Lung (tissue), 12 donors: ENCODE results near the gene RBPJ. TPM values are rescaled to one million over a fixed set of nuclear protein-coding genes. Genes with fewer than 3 reads are reported as not detected.

Source experiments
- ATAC-seq: fragments of 200-7000 bp; cut with Tn5 transposase; one replicate; pipeline ENCODE4 v1.9.1; 2020; ENCODE audit warnings: moderate number of reproducible peaks; ENCODE audit not compliant: insufficient read depth, low FRiP score
- DNase-seq, 3 donors: peaks; one replicate each; pipeline ENCODE4 v3.0.0-alpha.2; 2013 to 2017
- H3K27ac ChIP-seq, 2 donors: one replicate each; pipeline ENCODE4 v1.5.1; 2013; ENCODE audit warnings: mild to moderate bottlenecking in 2 of 2, moderate library complexity in 2 of 2, control low read depth in 1 of 2, inconsistent platforms in 1 of 2, low read depth in 1 of 2, low read length in 1 of 2
- H3K27me3 ChIP-seq, 3 donors: one replicate each; pipeline ENCODE4 v1.5.1; 2013; ENCODE audit warnings: low read length in 2 of 3; ENCODE audit not compliant: control insufficient read depth in 3 of 3, insufficient read depth in 3 of 3
- H3K36me3 ChIP-seq, 4 donors: one replicate each; pipeline ENCODE4 v1.5.1; 2013; ENCODE audit warnings: low read length in 4 of 4, mild to moderate bottlenecking in 1 of 4, moderate library complexity in 1 of 4; ENCODE audit not compliant: control insufficient read depth in 4 of 4, insufficient read depth in 4 of 4
- H3K4me1 ChIP-seq, 5 donors: one replicate each; pipeline ENCODE4 v1.5.1; 2013; ENCODE audit warnings: low read length in 5 of 5, mild to moderate bottlenecking in 2 of 5, moderate library complexity in 1 of 5; ENCODE audit not compliant: control insufficient read depth in 5 of 5, insufficient read depth in 5 of 5
- H3K4me3 ChIP-seq: one replicate; pipeline ENCODE4 v1.5.1; 2013; ENCODE audit warnings: mild to moderate bottlenecking, control low read depth, moderate library complexity
- H3K9ac ChIP-seq, 2 donors: one replicate each; pipeline ENCODE4 v1.5.1; 2013; ENCODE audit warnings: low read length in 2 of 2, control low read depth in 1 of 2; ENCODE audit not compliant: insufficient read depth in 1 of 2
- H3K9me3 ChIP-seq, 4 donors: one replicate each; pipeline ENCODE4 v1.5.1; 2013; ENCODE audit warnings: low read length in 3 of 4, mild to moderate bottlenecking in 1 of 4, moderate library complexity in 1 of 4; ENCODE audit not compliant: control insufficient read depth in 4 of 4, insufficient read depth in 3 of 4
- CTCF ChIP-seq: IDR thresholded peaks from 2 replicates; pipeline ENCODE4 v1.5.1; 2012; ENCODE audit warnings: mild to moderate bottlenecking; ENCODE audit errors: control extremely low read depth, extremely low read depth
- WGBS, 2 donors: extraction: QIAGEN DNeasy Blood & Tissue Kit; methylation state at CpG; one replicate each; pipeline ENCODE4 v1.1.7; 2013; 5-methylcytosine and 5-hydroxymethylcytosine counted together
- polyA plus RNA-seq, 2 donors: library from polyadenylated mRNA; stranded (reverse); fragments of 200-250 nt; gene quantifications; one replicate each; pipeline ENCODE4 v1.2.1, GENCODE V29; 2013
- total RNA-seq, 2 donors: library from RNA; depleted of rRNA in 1 of 2; stranded (reverse); fragments of >200 nt in 1 of 2; gene quantifications; one replicate each; pipeline ENCODE4 v1.2.1, GENCODE V29; 2014 to 2021
- donor health status: control.
- donor health status: control.
- donor health status: Bipolar disorder and iron deficiency.
- donor health status: healthy.
- donor health status: DM: yes; HTN: yes; CAD: no.

The RBPJ gene
- total and polyA plus RNA-seq, 4 donors, result 39.1 to 130 (median 58.9) TPM

DNA sequence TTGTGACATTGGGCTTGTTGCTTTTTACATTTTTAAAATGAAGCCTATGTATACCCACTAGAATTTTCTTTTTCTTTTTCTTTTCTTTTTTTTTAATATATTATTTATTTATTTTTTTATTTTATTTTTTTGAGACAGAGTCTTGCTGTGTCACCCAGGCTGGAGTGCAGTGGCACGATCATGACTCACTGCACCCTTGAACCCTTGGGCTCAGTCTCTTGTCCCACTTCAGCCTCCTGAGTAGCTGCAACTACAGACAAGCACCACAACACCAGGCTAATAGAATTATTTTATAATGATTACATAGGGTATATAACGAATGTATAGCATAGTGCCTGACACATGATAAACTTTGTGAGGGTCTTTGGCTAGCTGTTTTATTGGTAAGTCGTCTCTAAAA lies 64.9 kb downstream of the RBPJ start:
- H3K4me3 ChIP-seq, result no peak overlapping the region
- H3K36me3 ChIP-seq, result peaks cover 6 to 25% (median 11%) of the 10 kb centered on the region in 4 donors
- DNase-seq (no peak), ATAC-seq (no peak)
- no peaks in the 10 kb centered on the region for H3K27me3 ChIP-seq
- H3K9ac ChIP-seq, result no peak overlapping the region
- H3K27ac ChIP-seq, result no peak overlapping the region
- no peaks in the 10 kb centered on the region for H3K9me3 ChIP-seq
- no peak for TF ChIP-seq CTCF
- H3K4me1 ChIP-seq, result peaks cover 0 to 15% (median 2%) of the 10 kb centered on the region in 5 donors
- 86 to 94% methylated on average over 3 of the region's 3 CpGs for WGBS, 2 donors

- peaks cover 0 to 9% (median 2%) of the 10 kb centered on the region in 5 donors for H3K4me1 ChIP-seq
- H3K27me3 ChIP-seq, result no peaks in the 10 kb centered on the region
- H3K27ac ChIP-seq, result no peak overlapping the region
- no peak overlapping the region for H3K9ac ChIP-seq
- DNase-seq (no peak), ATAC-seq (no peak)
- 59 to 69% methylated on average over 2 of the region's 2 CpGs for WGBS, 2 donors
- H3K36me3 ChIP-seq, result peaks cover 7 to 25% (median 11%) of the 10 kb centered on the region in 4 donors
- no peak for TF ChIP-seq CTCF
- no peaks in the 10 kb centered on the region for H3K9me3 ChIP-seq
- no peak overlapping the region for H3K4me3 ChIP-seq
Measured at GRCh38 chr4:26386386-26386785, 65.6 kb downstream of the RBPJ start.

DNA sequence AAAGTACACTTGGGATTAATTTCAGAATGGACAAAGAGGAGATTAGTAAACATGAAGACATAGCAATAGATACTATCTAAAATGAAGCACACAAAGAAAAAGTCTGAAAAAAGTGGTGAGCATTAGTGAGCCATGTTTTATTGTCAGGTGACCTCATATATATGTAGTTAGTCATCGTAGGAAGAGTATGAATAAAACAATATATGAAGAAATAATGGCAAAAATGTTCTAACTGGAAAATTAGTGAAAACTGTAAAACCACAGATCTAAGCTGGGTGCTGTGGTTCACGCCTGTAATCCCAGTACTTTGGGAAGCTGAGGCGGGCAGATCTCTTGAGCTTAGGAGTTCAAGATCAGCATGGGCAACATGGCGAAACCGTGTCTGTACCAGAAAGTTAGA lies 67.9 kb downstream of the RBPJ start:
- Histone ChIP-seq H3K9me3 (no peaks in the 10 kb centered on the region), H3K4me1 (no peaks in the 10 kb centered on the region), H3K9ac (no peak overlapping the region), H3K4me3 (no peak overlapping the region), H3K27ac (no peak overlapping the region), H3K36me3 (peaks cover 7 to 30% (median 11%) of the 10 kb centered on the region in 4 donors), H3K27me3 (no peaks in the 10 kb centered on the region)
- no peak for ATAC-seq
- WGBS, 2 donors, result 97% methylated on average over 5 of the region's 5 CpGs
- no peak for DNase-seq
- TF ChIP-seq CTCF, result no peak

GRCh38 chr4:26397086-26397485 lies 76.3 kb downstream of the RBPJ start:
- Histone ChIP-seq H3K4me3 (no peak overlapping the region), H3K27me3 (no peaks in the 10 kb centered on the region), H3K27ac (no peak overlapping the region), H3K4me1 (peaks cover 0 to 7% (median 0%) of the 10 kb centered on the region in 5 donors), H3K9me3 (no peaks in the 10 kb centered on the region), H3K9ac (no peak overlapping the region), H3K36me3 (peaks cover 0 to 9% (median 5%) of the 10 kb centered on the region in 4 donors)
- no peak for TF ChIP-seq CTCF
- ATAC-seq, result no peak
- WGBS, 2 donors, result 82 to 86% methylated on average over 5 of the region's 5 CpGs
- DNase-seq, result peak in 2 of 3 donors; percentile 23 to 72
